Measurements from ENCODE around the gene KIF19. TPM values are rescaled to one million over a fixed set of nuclear protein-coding genes. Genes with fewer than 3 reads are reported as not detected.

KIF19 gene
- total RNA-seq, 4 donors from 2014 or later, result 0.12 to 0.76 TPM; not detected in 2

DNA sequence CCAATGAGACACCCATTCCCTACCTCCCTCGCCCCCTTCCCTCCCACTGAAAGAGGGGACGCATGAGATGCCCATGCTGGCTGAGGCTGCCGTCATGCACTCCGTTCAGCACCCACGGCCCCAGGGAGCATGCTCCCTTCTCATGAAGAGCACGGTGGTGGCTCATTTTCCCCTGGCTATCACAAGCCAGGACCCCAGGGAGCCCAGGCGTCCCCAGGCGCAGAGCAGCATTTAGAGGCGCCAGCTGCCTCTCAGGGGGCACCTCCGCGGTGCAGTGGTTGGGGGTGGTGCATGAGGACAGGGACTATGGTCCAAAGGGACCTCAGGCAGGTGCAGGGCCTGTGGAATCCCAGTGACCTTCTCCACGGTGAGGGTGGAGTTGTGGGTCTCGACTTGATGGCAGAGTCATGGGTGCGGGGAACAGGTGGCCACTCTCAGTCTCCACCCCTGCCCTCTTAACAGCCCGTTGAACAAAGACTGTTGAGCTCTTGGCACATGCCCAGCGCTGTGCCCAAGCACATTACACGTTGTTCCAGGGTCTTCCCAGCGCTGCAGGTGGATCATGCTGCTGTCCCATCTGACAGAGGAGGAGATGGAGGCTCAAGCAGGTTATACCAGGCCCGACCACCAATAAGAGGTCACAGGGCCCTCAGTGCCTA, 13.6 kb downstream of the KIF19 start:
- Histone ChIP-seq H3K27ac (no peak overlapping the region), H3K27me3 (peaks cover 0 to 88% (median 0%) of the 10 kb centered on the region in 4 donors), H3K4me1 (no peaks in the 10 kb centered on the region), H3K9me3 (no peaks in the 10 kb centered on the region), H3K36me3 (no peaks in the 10 kb centered on the region), H3K4me3 (no peak overlapping the region)
- WGBS, 2 donors, result 76 to 81% methylated on average over 6 to 17 of the region's 19 CpGs
- intact Hi-C loops (cut with DNase I), result no loop called here
- no peak for DNase-seq
- TF ChIP-seq, protein P1, sequence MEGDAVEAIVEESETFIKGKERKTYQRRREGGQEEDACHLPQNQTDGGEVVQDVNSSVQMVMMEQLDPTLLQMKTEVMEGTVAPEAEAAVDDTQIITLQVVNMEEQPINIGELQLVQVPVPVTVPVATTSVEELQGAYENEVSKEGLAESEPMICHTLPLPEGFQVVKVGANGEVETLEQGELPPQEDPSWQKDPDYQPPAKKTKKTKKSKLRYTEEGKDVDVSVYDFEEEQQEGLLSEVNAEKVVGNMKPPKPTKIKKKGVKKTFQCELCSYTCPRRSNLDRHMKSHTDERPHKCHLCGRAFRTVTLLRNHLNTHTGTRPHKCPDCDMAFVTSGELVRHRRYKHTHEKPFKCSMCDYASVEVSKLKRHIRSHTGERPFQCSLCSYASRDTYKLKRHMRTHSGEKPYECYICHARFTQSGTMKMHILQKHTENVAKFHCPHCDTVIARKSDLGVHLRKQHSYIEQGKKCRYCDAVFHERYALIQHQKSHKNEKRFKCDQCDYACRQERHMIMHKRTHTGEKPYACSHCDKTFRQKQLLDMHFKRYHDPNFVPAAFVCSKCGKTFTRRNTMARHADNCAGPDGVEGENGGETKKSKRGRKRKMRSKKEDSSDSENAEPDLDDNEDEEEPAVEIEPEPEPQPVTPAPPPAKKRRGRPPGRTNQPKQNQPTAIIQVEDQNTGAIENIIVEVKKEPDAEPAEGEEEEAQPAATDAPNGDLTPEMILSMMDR (IDR thresholded peaks at IDR 0.05), result no peak
- no peak for TF ChIP-seq POLR2A (IDR thresholded peaks at IDR 0.05)

DNA sequence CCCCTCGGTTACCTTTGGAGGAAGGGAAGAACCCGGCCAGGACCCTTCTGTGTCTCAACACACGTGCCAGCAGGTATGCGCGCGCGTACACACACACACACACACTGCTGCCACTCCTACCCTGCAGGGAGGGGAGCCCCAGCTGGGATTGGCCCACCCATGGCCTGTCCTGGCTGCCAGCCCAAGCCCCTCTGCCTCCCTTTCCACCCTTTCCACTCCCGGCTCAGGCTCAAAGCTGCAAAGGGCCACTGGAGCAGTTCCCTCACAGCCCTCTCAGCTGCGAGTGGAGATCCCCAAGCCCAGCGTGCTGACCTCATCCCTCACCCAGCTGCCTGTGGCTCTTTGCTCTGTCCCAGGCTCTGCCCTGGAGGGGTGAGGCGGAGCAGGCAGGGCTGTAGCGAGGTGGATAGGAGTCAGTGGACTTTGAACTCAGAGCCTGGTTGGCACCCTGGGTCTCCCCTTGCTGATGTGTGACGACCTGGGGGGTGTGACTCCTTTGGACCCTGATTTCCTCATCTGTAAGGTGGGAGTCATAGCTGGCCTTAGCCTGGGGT, 14.5 kb downstream of the KIF19 start:
- Histone ChIP-seq H3K36me3 (no peaks in the 10 kb centered on the region), H3K27me3 (peaks cover 0 to 88% (median 0%) of the 10 kb centered on the region in 4 donors), H3K27ac (no peak overlapping the region), H3K4me1 (peaks cover 0 to 5% (median 3%) of the 10 kb centered on the region in 3 donors), H3K9me3 (no peaks in the 10 kb centered on the region), H3K4me3 (no peak overlapping the region)
- no peak for DNase-seq
- 55 to 67% methylated on average over 3 to 11 of the region's 13 CpGs for WGBS, 2 donors
- no peak for TF ChIP-seq POLR2A (IDR thresholded peaks at IDR 0.05)
- TF ChIP-seq, protein P1 (IDR thresholded peaks at IDR 0.05), result no peak
- intact Hi-C loops (cut with DNase I), result no loop called here

DNA sequence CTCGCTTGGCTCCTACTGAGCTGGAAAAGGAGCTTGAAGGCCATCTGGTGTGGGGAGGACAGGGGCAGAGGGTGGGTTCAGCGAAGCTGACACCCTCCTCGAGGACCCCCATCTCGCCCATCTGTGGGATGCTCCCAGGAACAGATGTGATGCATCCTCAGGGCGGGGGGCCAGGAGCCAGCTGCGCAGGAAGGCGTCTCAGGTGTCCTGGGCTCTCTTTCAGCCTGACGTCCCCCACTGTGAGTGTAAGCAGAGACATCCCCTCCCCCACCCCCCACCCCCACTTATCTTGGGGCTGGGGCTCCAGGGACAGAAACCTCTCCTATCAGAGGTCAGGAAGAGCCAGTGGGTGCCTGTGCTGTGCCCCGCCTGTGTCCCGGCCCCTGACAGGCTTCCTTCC, 16.2 kb downstream of the KIF19 start:
- H3K36me3 ChIP-seq, result no peaks in the 10 kb centered on the region
- peaks cover 0 to 13% (median 7%) of the 10 kb centered on the region in 3 donors for H3K4me1 ChIP-seq
- DNase-seq, result no peak
- TF ChIP-seq, protein P1 (IDR thresholded peaks at IDR 0.05), result no peak
- TF ChIP-seq POLR2A (IDR thresholded peaks at IDR 0.05), result no peak
- no peaks in the 10 kb centered on the region for H3K9me3 ChIP-seq
- WGBS, 2 donors, result 90 to 100% methylated on average over 2 of the region's 10 CpGs
- H3K27me3 ChIP-seq, result peaks cover 0 to 85% (median 0%) of the 10 kb centered on the region in 4 donors
- H3K27ac ChIP-seq, result no peak overlapping the region
- intact Hi-C loops (cut with DNase I), result no loop called here
- H3K4me3 ChIP-seq, result no peak overlapping the region

DNA sequence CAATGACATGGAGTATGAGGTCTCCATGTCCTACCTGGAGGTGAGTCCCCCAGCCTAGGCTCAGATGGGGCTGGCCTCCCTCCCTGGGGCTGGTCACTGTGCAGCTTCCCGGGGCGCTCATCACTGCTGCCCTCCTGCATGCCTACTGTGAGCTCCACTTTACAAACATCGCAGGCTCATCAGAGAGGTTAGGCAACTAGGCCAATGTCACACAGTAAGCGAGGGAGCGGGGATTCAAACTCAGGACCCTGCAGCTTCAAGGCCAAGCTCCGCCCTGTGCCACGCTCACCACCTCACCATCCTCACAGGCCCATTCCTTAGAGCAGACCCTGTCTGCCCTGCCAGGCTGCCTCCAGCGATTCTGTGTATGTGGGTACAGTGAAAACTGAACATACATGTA, 17.1 kb downstream of the KIF19 start:
- no peaks in the 10 kb centered on the region for H3K9me3 ChIP-seq
- TF ChIP-seq, protein P1 (IDR thresholded peaks at IDR 0.05), result no peak
- TF ChIP-seq POLR2A (IDR thresholded peaks at IDR 0.05), result no peak
- no peak for DNase-seq
- peaks cover 0 to 83% (median 0%) of the 10 kb centered on the region in 4 donors for H3K27me3 ChIP-seq
- H3K4me3 ChIP-seq, result no peak overlapping the region
- intact Hi-C loops (cut with DNase I), result no loop called here
- no peaks in the 10 kb centered on the region for H3K36me3 ChIP-seq
- H3K27ac ChIP-seq, result no peak overlapping the region
- 90% methylated on average over 2 to 5 of the region's 8 CpGs for WGBS, 2 donors
- peaks cover 0 to 13% (median 7%) of the 10 kb centered on the region in 3 donors for H3K4me1 ChIP-seq

DNA sequence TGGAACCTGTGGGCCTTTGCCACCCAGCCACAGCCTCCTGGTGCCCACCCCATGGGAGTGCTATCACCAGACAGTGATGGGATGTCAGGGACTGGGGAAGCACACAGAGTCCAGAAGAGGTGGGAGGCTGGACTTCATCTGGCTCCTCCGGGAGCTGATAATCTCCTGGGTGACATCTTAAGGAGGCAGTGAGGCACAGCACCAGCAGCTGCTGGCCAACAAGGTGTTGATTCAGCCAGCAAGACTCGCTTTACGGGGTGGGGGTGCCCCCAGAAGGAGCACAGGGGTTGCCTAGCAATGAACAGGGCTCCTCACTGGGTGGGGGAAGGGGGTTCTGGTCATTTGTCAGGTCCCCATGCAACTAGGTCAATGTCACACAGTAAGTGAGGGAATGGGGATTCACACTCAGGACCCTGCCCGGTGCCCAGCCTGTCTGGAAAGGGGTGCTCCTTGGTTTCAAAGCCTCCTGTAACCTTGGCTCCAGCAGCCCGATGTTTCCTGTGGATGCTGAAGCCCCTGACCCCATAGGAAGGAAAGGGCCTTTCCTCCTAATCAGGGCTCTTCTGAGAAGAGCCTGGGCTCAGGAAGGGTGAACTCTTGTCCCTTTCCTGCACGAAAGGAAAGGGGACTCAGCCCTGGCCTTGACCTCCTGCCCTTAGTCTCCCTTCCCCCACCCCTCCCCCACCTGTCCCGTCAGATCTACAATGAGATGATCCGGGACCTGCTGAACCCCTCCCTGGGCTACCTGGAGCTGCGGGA, 17.7 kb downstream of the KIF19 start:
- peaks cover 0 to 83% (median 0%) of the 10 kb centered on the region in 4 donors for H3K27me3 ChIP-seq
- TF ChIP-seq POLR2A (IDR thresholded peaks at IDR 0.05), result no peak
- TF ChIP-seq, protein P1 (IDR thresholded peaks at IDR 0.05), result no peak
- peaks cover 0 to 13% (median 7%) of the 10 kb centered on the region in 3 donors for H3K4me1 ChIP-seq
- 67% methylated on average over 5 of the region's 9 CpGs; no CpG with 5 or more reads in 1 of the 2 donors for WGBS, 2 donors
- H3K27ac ChIP-seq, result no peak overlapping the region
- H3K36me3 ChIP-seq, result no peaks in the 10 kb centered on the region
- intact Hi-C loops (cut with DNase I), result no loop called here
- H3K9me3 ChIP-seq, result no peaks in the 10 kb centered on the region
- DNase-seq, result no peak
- no peak overlapping the region for H3K4me3 ChIP-seq
